ENCODE data around the gene CAPN6. TPM values are rescaled to one million over a fixed set of nuclear protein-coding genes. Genes with fewer than 3 reads are reported as not detected.

CAPN6 gene, protein sequence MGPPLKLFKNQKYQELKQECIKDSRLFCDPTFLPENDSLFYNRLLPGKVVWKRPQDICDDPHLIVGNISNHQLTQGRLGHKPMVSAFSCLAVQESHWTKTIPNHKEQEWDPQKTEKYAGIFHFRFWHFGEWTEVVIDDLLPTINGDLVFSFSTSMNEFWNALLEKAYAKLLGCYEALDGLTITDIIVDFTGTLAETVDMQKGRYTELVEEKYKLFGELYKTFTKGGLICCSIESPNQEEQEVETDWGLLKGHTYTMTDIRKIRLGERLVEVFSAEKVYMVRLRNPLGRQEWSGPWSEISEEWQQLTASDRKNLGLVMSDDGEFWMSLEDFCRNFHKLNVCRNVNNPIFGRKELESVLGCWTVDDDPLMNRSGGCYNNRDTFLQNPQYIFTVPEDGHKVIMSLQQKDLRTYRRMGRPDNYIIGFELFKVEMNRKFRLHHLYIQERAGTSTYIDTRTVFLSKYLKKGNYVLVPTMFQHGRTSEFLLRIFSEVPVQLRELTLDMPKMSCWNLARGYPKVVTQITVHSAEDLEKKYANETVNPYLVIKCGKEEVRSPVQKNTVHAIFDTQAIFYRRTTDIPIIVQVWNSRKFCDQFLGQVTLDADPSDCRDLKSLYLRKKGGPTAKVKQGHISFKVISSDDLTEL
- total RNA-seq = not detected in 2 replicates

DNA sequence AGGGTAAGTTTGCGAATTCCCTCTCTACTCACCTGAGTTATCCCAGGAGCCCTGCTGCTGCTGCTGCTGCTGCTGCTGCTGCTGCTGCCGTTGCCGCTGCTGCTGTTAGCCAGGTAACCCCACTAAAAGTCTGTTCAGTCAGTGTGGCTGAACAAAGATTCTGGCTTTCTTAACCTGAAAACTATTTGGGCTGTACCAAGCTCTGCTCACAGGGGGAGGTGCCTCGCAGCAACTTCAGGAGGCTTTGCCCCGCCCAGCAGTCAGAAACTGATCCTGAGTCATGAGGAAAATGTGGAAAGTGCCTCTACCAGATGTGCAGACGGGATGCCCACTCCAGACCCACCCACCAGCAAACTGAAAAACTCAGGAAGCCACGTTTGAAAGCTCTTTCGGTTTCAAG is at the start of gene CAPN6:
TSS of gene CAPN6 (minus strand) at position 145 of the 400 bp plus-strand sequence. CDS start 6,547 bp downstream, outside the sequence.

Other genes starting within 250 kb of the CAPN6 start
- 1.3 and 1.7 TPM in 2 replicates for gene PAK3, start 174.3 kb downstream of the CAPN6 start, total RNA-seq
- under 0.01 TPM in 1 of 2 replicates, not detected in the other for gene DCX, start 141.7 kb upstream of the CAPN6 start, total RNA-seq
- gene SERTM2, start 241.2 kb upstream of the CAPN6 start, total RNA-seq = not detected in 2 replicates